Effector memory CD8-positive, alpha-beta T cell (primary cell): Measurements from ENCODE around the gene ITPA.

ENCODE experiments used
- ATAC-seq: fragments of 150-1000 bp; cut with Tn5 transposase; replicated peaks from 2 replicates; pipeline ENCODE4 v1.10.0; 2021; ENCODE audit warnings: mild to moderate bottlenecking, moderate library complexity
- DNase-seq, 3 experiments: peaks; one replicate each; pipeline ENCODE4 v3.0.0; 2021
- H3K27ac Mint-ChIP-seq, 2 donors: one replicate each; pipeline ENCODE4 v1.8.0; 2022; ENCODE audit warnings: mild to moderate bottlenecking in 2 of 2, mixed read lengths in 2 of 2, moderate library complexity in 2 of 2
- H3K27me3 Mint-ChIP-seq, 2 donors: one replicate each; pipeline ENCODE4 v1.8.0; 2022; ENCODE audit warnings: mixed read lengths in 2 of 2
- H3K36me3 Mint-ChIP-seq: one replicate; pipeline ENCODE4 v1.8.0; 2022; ENCODE audit warnings: mild to moderate bottlenecking, moderate library complexity, mixed read lengths; ENCODE audit not compliant: insufficient read depth
- H3K4me1 Mint-ChIP-seq, 2 donors: one replicate each; pipeline ENCODE4 v1.8.0; 2022; ENCODE audit warnings: low read depth in 2 of 2, mixed read lengths in 2 of 2
- H3K4me3 Mint-ChIP-seq, 2 donors: one replicate each; pipeline ENCODE4 v1.8.0; 2022; ENCODE audit warnings: mild to moderate bottlenecking in 2 of 2, mixed read lengths in 2 of 2, moderate library complexity in 2 of 2
- H3K9me3 Mint-ChIP-seq, 2 donors: one replicate each; pipeline ENCODE4 v1.8.0; 2022; ENCODE audit warnings: mixed read lengths in 2 of 2

Gene ITPA

DNA sequence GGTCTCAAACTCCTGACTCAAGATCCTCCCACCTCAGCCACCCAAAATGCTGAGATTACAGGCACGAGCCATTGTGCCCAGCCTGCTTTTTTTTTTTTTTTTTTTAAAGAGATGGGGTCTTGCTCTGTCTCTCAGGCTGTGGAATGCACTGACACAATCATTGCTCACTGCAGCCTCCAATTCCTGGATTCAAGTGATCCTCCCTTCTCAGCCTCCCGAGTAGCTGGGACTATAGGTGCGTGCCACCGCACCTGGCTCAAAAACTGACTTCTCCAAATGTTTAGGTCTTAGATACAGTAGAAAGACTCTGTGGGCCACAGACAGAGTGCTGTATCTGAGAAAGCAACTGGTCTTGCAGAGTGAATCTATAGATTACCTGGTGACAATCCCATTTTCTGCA is 60.8 kb downstream of the ITPA start:
- no peak overlapping the region for H3K27ac Mint-ChIP-seq
- no peaks in the 10 kb centered on the region for H3K27me3 Mint-ChIP-seq
- no peaks in the 10 kb centered on the region for H3K4me1 Mint-ChIP-seq
- no peak overlapping the region for H3K4me3 Mint-ChIP-seq
- DNase-seq: no peak
- no peak for ATAC-seq
- no peaks in the 10 kb centered on the region for H3K9me3 Mint-ChIP-seq
- H3K36me3 Mint-ChIP-seq: peaks cover 21% of the 10 kb centered on the region

DNA sequence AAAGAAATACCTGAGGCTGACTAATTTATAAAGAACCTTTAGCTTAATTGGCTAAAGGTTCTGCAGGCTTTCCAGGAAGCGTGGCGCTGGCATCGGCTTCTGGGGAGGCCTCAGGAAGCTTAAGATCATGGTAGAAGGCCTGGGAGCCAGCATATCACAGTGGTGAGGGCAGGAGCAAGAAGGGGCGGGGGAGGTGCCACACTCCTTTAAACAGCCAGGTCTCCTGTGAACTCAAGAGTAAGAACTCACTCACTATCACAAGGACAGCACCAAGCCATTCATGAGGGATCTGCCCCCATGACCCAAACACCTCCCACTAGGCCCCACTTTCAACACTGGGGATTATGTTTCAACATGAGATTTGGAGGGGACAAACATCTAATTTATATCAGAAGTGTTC is 64.1 kb downstream of the ITPA start:
- H3K27ac Mint-ChIP-seq: no peak overlapping the region
- no peak overlapping the region for H3K4me3 Mint-ChIP-seq
- H3K9me3 Mint-ChIP-seq: no peaks in the 10 kb centered on the region
- ATAC-seq (no peak), DNase-seq (no peak)
- H3K36me3 Mint-ChIP-seq: peaks cover 13% of the 10 kb centered on the region
- no peaks in the 10 kb centered on the region for H3K4me1 Mint-ChIP-seq
- H3K27me3 Mint-ChIP-seq: no peaks in the 10 kb centered on the region
